Right lobe of liver (tissue), 4 donors: Measurements from ENCODE around the gene QSOX1.

Experiments
- POLR2A ChIP-seq: fragments of 450-650 bp; IDR thresholded peaks from one replicate; pipeline ENCODE4 v1.6.1; 2017; ENCODE audit warnings: antibody characterized with exemption, mild to moderate bottlenecking
- TF ChIP-seq, protein P1 (sequence below), 4 donors: fragments of 200-600 bp in 3 of 4; fragments of 450-650 bp in 1 of 4; IDR thresholded peaks; one replicate each; pipeline versions ENCODE4 v1.5.1 to v1.8.0; 2016 to 2022; ENCODE audit warnings: antibody characterized with exemption in 4 of 4, mild to moderate bottlenecking in 2 of 4
- donor health status: DM: no; HTN: no; CAD: no.
- donor health status: DM: no; HTN: no; CAD: no.
- donor health status: DM: no; HTN: yes; CAD: no.

DNA sequence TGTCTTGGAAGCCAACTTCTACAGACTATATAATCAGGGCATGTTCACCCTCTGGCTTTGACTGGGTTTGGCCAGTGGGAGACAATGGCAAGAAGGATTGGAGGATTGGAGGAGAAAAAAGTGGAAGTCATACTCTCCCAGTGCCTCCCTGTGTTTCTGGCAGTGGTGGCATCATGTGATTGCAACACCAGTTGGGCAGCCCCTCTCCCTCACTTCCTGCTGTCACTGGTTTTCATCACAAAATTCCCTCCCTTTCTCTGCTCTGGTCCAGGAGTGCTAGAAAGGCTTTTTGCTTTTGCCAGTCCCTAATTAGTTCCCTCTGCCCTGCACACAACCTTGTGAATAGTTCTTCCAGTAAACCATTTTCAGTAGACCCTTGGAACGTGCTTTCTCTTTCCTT, 3.7 kb upstream of the QSOX1 start:
- TF ChIP-seq, protein P1, sequence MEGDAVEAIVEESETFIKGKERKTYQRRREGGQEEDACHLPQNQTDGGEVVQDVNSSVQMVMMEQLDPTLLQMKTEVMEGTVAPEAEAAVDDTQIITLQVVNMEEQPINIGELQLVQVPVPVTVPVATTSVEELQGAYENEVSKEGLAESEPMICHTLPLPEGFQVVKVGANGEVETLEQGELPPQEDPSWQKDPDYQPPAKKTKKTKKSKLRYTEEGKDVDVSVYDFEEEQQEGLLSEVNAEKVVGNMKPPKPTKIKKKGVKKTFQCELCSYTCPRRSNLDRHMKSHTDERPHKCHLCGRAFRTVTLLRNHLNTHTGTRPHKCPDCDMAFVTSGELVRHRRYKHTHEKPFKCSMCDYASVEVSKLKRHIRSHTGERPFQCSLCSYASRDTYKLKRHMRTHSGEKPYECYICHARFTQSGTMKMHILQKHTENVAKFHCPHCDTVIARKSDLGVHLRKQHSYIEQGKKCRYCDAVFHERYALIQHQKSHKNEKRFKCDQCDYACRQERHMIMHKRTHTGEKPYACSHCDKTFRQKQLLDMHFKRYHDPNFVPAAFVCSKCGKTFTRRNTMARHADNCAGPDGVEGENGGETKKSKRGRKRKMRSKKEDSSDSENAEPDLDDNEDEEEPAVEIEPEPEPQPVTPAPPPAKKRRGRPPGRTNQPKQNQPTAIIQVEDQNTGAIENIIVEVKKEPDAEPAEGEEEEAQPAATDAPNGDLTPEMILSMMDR (IDR thresholded peaks at IDR 0.05) = no peak
- TF ChIP-seq POLR2A = no peak
